T1000 (cell line): Measurements from ENCODE around the gene EPB42.

Source experiments
- DNase-seq: peaks from one replicate; lab custom pipeline; 2025; ENCODE audit warnings: mixed read lengths; lab: John Stamatoyannopoulos, UW

Gene EPB42

GRCh38 chr15:43220991-43221403 lies at the start of gene EPB42:
Gene EPB42 (minus strand): TSS chr15:43221018. CDS start chr15:43220825, 193 bp downstream.
- no peak for DNase-seq

- DNase-seq: no peak
Observed at GRCh38 chr15:43270113-43270665, 49.4 kb upstream of the EPB42 start.

GRCh38 chr15:43268111-43269105 lies 47.6 kb upstream of the EPB42 start:
- DNase-seq: no peak

- no peak for DNase-seq
Observed at GRCh38 chr15:43267439-43267838, 46.6 kb upstream of the EPB42 start.

GRCh38 chr15:43266834-43267233 lies 46.0 kb upstream of the EPB42 start, which contains the start of gene TGM5:
Gene TGM5 (minus strand): TSS chr15:43266928. CDS start chr15:43266849, 79 bp downstream.
- DNase-seq: no peak

GRCh38 chr15:43266386-43266785 lies 45.6 kb upstream of the EPB42 start:
- DNase-seq: no peak

- no peak for DNase-seq
Observed at GRCh38 chr15:43260011-43260615, 39.3 kb upstream of the EPB42 start.

GRCh38 chr15:43258781-43259180 lies 38.0 kb upstream of the EPB42 start:
- no peak for DNase-seq

GRCh38 chr15:43256341-43256740 lies 35.5 kb upstream of the EPB42 start:
- no peak for DNase-seq

GRCh38 chr15:43255376-43255775 lies 34.6 kb upstream of the EPB42 start:
- no peak for DNase-seq

GRCh38 chr15:43253431-43254403 lies 32.9 kb upstream of the EPB42 start:
- no peak for DNase-seq

- no peak for DNase-seq
Observed at GRCh38 chr15:43251871-43252250, 31.0 kb upstream of the EPB42 start.

- no peak for DNase-seq
Observed at GRCh38 chr15:43251185-43251870, 30.5 kb upstream of the EPB42 start.

- no peak for DNase-seq
Observed at GRCh38 chr15:43250785-43251184, 30.0 kb upstream of the EPB42 start.

- peak; percentile 21 for DNase-seq
Observed at GRCh38 chr15:43249699-43250203, 28.9 kb upstream of the EPB42 start.

- DNase-seq: no peak
Observed at GRCh38 chr15:43249236-43249635, 28.4 kb upstream of the EPB42 start.

GRCh38 chr15:43246261-43246774 lies 25.5 kb upstream of the EPB42 start:
- DNase-seq: no peak

GRCh38 chr15:43244092-43244491 lies 23.3 kb upstream of the EPB42 start:
- DNase-seq: no peak

- DNase-seq: no peak
Observed at GRCh38 chr15:43243020-43243645, 22.3 kb upstream of the EPB42 start.

- DNase-seq: no peak
Observed at GRCh38 chr15:43242616-43243015, 21.8 kb upstream of the EPB42 start.
